Left forelimb (tissue), 1 donor: ENCODE measurements around the gene MAP2.
A peak's percentile ranks its signal among the peaks of the same experiment; 100 is the strongest.

Source experiments
- DNase-seq: peaks from one replicate; pipeline ENCODE4 v3.0.0-alpha.2; 2018; ENCODE audit warnings: low spot score

Gene MAP2

GRCh38 chr2:209719034-209719433 is 295.2 kb downstream of the MAP2 start:
- no peak for DNase-seq

- DNase-seq: no peak
Measured at GRCh38 chr2:209721497-209721896, 297.6 kb downstream of the MAP2 start.

- no peak for DNase-seq
Measured at GRCh38 chr2:209726311-209726710, 302.5 kb downstream of the MAP2 start.

DNA sequence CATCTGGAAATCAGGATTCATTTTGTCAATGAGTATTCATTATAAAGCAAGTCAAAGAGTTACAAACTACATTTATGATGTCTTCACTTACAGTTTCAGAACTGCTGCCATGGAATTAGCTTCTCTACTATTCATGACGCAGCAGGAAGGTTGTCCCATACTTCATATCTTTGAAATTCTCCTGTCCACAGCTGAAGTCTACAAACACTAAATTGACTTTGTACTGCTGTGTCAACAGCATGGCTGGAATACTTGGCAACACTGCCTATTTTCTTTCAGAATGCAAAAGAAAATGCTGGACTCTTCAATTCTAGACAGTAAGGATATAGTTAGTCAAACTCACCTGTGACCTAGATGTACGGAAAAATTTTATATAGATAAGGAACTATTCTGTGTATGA is 303.2 kb downstream of the MAP2 start:
- DNase-seq: no peak

- no peak for DNase-seq
Measured at GRCh38 chr2:209734805-209735204, 311.0 kb downstream of the MAP2 start.

GRCh38 chr2:209741953-209742352 is 318.1 kb downstream of the MAP2 start:
- no peak for DNase-seq

DNA sequence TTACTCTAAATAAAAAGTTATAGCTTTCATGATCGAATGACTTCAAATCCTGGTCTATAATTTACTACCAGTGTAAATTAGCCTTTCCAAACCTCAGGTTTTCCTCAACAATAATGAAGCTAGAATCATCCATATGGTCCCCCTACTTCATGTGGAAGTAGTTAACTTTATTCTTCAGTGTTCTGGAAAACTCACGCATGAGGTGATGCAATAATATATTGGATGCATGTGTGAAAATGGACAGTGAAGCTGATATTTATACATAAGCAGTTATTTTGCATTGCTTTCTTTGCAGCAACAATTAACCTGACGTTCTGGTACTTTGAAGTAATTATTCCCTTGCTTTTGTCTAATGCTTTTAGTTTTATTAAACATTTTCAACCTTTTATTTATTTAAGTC is 329.2 kb downstream of the MAP2 start:
- no peak for DNase-seq

DNA sequence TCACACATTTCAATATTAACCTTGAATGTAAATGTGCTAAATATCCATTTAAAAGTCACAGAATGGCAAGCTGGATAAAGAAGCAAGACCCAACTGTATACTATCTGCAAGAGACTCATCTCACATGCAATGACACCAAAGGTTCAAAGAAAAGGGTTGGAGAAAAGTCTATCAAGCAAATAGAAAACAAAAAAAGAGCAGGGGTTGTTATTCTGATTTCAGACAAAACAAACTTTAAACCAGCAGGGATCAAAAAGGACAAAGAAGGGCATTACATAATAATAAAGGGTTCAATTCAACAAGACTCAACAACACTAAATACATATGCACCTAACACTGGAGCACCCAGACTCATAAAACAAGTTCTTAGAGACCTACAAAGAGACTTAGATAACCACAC is 333.3 kb downstream of the MAP2 start:
- no peak for DNase-seq

GRCh38 chr2:209761566-209761965 is 337.7 kb downstream of the MAP2 start:
- DNase-seq: no peak

DNA sequence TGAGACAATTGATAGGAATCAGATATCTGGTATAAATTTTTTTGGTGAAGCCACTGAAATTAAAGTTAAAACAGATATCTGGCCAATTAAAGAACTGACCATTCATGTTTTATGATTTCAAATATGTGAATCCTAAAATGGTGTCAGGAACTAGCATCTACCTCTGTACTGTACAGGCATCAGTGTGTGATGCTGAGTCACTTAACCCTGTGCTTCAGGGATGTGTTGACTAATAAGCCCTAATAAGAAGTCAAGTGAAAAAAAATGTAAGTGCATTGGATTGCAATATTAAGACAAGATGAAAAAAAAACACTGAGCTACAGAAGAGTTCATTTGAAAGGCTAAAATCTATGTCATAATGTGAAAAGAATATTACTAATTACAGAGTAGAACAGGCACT is 338.7 kb downstream of the MAP2 start:
- DNase-seq: no peak

DNA sequence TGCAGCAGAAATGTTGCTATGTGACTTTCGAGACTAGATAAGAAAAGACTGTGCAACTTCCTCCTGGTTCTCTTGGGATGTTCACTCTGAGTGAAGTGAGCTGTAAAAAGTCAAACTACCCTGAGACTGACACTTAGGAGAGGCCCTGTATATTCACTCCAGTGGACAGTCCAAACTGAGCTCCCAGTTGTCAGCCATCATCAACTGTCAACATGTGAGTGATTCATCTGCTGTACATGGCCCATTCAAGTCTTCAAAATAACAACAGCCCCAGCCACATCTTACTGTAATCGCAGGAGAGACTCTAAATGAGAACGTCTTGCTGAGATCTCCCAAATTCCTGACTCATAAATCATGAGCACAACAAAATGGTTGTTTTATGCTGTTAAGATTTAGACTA is 339.3 kb downstream of the MAP2 start:
- DNase-seq: no peak

GRCh38 chr2:209766613-209767012 is 342.8 kb downstream of the MAP2 start:
- DNase-seq: no peak

DNA sequence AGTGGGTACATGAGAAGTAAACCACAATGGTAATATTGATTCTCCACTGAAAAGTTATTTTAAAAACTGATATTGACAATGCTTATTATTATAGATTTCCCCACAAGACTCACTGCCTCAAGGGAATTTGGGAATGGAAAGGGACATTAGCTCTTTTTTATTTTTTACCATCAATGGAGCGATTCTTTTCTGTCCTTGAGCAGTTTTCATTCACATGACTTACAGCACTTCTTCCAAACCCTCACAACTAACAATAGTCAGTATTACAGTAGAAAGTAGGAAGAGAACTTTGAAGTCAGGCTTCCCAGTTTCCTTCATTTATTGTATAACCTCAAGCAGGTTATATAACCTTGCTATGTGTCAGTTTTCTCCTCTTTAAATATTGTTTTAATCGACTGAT is 343.5 kb downstream of the MAP2 start:
- DNase-seq: no peak

GRCh38 chr2:209768557-209768956 is 344.7 kb downstream of the MAP2 start:
- no peak for DNase-seq

DNA sequence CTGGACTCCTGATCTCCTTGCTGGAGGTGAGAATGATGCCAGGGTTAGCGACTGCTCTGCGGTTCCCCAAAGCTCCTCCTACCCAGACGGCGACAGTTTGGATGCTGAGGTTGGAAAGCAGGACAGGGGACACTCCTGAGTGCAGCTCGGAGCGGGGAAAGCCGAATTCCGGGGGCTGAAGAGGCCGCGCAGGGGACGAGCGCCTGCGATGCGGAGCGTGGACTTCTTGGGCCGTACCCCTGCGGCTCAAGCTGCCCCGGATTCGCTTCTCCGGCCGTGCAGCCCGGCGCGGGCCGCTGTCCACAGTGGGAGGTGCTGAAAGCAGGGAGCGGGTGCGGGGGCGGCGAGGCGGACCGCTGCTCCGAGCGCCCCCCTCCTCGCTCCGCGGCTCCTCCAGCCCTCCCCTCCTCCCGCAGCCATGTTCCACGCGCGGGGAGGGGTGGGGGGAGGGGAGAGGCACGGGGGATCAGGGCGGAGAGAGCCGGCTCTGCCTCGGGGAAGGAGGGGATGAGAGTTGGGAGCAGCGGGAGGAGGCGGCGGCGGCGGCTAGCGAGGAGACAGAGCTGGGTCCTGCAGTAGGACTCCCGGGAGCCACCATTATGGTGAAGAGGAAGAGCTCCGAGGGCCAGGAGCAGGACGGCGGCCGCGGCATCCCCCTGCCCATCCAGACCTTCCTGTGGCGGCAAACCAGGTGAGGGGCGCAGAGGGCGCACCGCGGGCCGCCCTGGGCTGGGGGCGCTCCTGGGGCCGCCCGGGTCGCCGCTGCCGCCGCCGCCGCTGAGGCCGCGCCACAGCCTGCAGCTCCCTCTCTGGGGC is 347.8 kb downstream of the MAP2 start, which contains the start of gene UNC80:
Gene UNC80, plus strand, starts transcription at position 359 of the 816 bp plus-strand sequence. Its CDS starts 241 bp downstream, at position 600.
- DNase-seq: peak; percentile 88

- no peak for DNase-seq
Measured at GRCh38 chr2:209772290-209772685, 348.4 kb downstream of the MAP2 start.

DNA sequence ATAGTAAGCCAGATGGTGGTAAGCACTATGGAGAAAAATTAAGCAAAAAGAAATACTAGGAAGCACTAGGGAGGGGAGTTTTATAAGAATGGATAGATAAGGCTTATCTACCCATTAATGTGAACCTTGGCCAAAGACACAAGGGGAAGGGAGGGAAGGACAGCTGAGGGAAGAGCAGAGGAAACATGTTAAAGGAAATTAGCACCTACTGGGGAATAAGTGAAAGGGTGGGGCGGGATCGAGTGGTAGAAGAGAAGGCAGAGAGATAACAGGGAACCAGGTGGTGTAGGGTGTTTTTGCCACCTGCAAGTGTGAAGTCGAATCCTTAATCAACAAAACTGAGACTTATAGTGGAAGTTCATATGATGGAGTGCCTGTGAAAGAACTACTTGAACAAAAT is 349.5 kb downstream of the MAP2 start:
- DNase-seq: no peak
